H1 (cell line): ENCODE data around the gene BBX. TPM values are rescaled to one million over a fixed set of nuclear protein-coding genes. Genes with fewer than 3 reads are reported as not detected.

Experiments used
- EZH2 ChIP-seq: fragments of 200-600 bp; sonication (generic); IDR thresholded peaks from 2 replicates; pipeline ENCODE4 v1.7.1; 2012; ENCODE audit warnings: low read depth, mild to moderate bottlenecking, moderate library complexity, low read length, inconsistent platforms; ENCODE audit not compliant: severe bottlenecking
- GABPA ChIP-seq: IDR thresholded peaks from 2 replicates; pipeline ENCODE4 v1.6.1; 2011; ENCODE audit warnings: mild to moderate bottlenecking, low read length, moderate library complexity, borderline replicate concordance; ENCODE audit not compliant: insufficient read depth
- SP4 ChIP-seq: IDR thresholded peaks from 2 replicates; pipeline ENCODE4 v1.6.1; 2012; ENCODE audit warnings: low read length, inconsistent platforms
- TBP ChIP-seq: IDR thresholded peaks from 2 replicates; pipeline ENCODE4 v1.6.1; 2011; ENCODE audit warnings: low read depth, low read length, improper control_type of control experiment
- polyA plus RNA-seq, 7 experiments: library from polyadenylated mRNA; depleted of rRNA in 3 of 7; stranded (reverse) in 5 of 7; unstranded in 2 of 7; fragments of >200 nt in 5 of 7; fragments of 200-250 nt in 2 of 7; gene quantifications; 1 replicate in 5 of 7; 2 replicates in 1 of 7; 4 replicates in 1 of 7; pipeline versions ENCODE4 v1.2.1 to v1.2.3, GENCODE V29; 2011 to 2013; ENCODE audit warnings: missing spikeins in 2 of 7, mixed read lengths in 2 of 7
- total RNA-seq: library from RNA; stranded (reverse); fragmentation: NEBNext Ultra II Directional; extraction: Animal tissue kit (Norgen Biotek cat#: 25700); gene quantifications from 2 replicates; pipeline ENCODE4 v1.2.1, GENCODE V29; 2021
- TF ChIP-seq, protein P1 (sequence below): IDR thresholded peaks from 2 replicates; pipeline ENCODE4 v1.6.1; 2012; ENCODE audit warnings: low read length, inconsistent platforms

Gene BBX
- total and polyA plus RNA-seq, 2 of the 8 experiments (the other 6 are each of a cell fraction or from before 2014, with no cell fraction given) = 11.0 to 42.5 TPM

- TF ChIP-seq, protein P1, sequence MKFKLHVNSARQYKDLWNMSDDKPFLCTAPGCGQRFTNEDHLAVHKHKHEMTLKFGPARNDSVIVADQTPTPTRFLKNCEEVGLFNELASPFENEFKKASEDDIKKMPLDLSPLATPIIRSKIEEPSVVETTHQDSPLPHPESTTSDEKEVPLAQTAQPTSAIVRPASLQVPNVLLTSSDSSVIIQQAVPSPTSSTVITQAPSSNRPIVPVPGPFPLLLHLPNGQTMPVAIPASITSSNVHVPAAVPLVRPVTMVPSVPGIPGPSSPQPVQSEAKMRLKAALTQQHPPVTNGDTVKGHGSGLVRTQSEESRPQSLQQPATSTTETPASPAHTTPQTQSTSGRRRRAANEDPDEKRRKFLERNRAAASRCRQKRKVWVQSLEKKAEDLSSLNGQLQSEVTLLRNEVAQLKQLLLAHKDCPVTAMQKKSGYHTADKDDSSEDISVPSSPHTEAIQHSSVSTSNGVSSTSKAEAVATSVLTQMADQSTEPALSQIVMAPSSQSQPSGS = no peak
- no peak for TF ChIP-seq EZH2
- no peak for TF ChIP-seq GABPA
- TF ChIP-seq SP4 = no peak
- no peak for TF ChIP-seq TBP
These were observed 58.5 kb downstream of the BBX start (continued) for GRCh38 chr3:107581230-107581629.
